ENCODE measurements around the gene TFAP2C.

DNA sequence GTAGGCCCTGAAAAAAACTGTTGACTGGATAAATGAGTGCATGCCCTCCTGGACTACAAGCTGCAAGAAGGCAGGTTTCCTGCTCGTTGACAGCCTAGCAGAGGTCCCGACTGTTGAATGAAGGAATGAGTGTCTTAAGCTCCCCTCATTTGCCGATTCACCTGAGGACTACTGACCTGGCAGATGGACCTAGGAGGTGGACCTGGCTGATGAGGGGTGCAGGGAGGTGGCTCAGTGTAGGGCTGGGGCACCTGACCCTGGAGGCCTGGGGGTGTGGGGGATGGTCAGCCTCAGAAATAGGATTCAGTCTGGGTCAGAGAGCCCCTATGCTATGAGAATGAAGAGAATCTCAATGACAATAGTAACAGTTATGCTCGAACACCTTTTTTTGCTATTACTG lies 11.6 kb upstream of the TFAP2C start:
- TF ChIP-seq CTCF (IDR thresholded peaks at IDR 0.05) (no peak), POLR2AphosphoS5 (IDR thresholded peaks at IDR 0.05) (no peak), POLR2A (IDR thresholded peaks at IDR 0.05) (no peak), EP300 (IDR thresholded peaks at IDR 0.05) (no peak)
